HEK293T (cell line): ENCODE results near the gene ST3GAL4.

Source experiments
- ELF4 ChIP-seq: fragments of 450-650 bp; IDR thresholded peaks from 2 replicates; pipeline ENCODE4 v1.6.1; 2017; ENCODE audit warnings: antibody characterized with exemption
- TARDBP ChIP-seq: fragments of 450-650 bp; IDR thresholded peaks from 2 replicates; pipeline ENCODE4 v1.6.1; 2016

GRCh38 chr11:126328001-126328390 is 27.5 kb upstream of the ST3GAL4 start:
- TF ChIP-seq TARDBP: no peak
- no peak for TF ChIP-seq ELF4
